CD4-positive, alpha-beta T cell treated with Interferon gamma for 1 hour (primary cell): ENCODE results near the gene CDK9.
"Not testable (repeated sequence)": the region's sequence is repeated elsewhere in the genome, so short reads cannot be mapped to it uniquely, and the experiment has no call there.

ENCODE experiments used
- DNase-seq: peaks from one replicate; pipeline ENCODE4 v3.0.0-alpha.2; 2020

Gene CDK9

GRCh38 chr9:127785933-127786772 lies at the start of gene CDK9:
Gene CDK9, plus strand, starts transcription at chr9:127786034. Its CDS starts 115 bp downstream, at chr9:127786149.
- peak; percentile 91 for DNase-seq

GRCh38 chr9:127738666-127739065 lies 47.2 kb upstream of the CDK9 start:
- DNase-seq, result no peak

- DNase-seq, result no peak
These were observed 46.1 kb upstream of the CDK9 start for GRCh38 chr9:127739614-127740330.

GRCh38 chr9:127741831-127742434 lies 43.9 kb upstream of the CDK9 start:
- DNase-seq, result no peak

- DNase-seq, result no peak
These were observed 43.3 kb upstream of the CDK9 start for GRCh38 chr9:127742435-127743088.

GRCh38 chr9:127744398-127745110 lies 41.3 kb upstream of the CDK9 start:
- DNase-seq, result no peak

GRCh38 chr9:127746959-127747569 lies 38.8 kb upstream of the CDK9 start:
- DNase-seq, result peak; percentile 37

- DNase-seq, result no peak
These were observed 36.6 kb upstream of the CDK9 start for GRCh38 chr9:127749090-127749787.

- DNase-seq, result no peak
These were observed 34.4 kb upstream of the CDK9 start for GRCh38 chr9:127751269-127752054.

GRCh38 chr9:127753148-127753547 lies 32.7 kb upstream of the CDK9 start:
- no peak for DNase-seq

GRCh38 chr9:127753622-127754021 lies 32.2 kb upstream of the CDK9 start:
- DNase-seq, result no peak

- DNase-seq, result no peak
These were observed 31.5 kb upstream of the CDK9 start for GRCh38 chr9:127754099-127755060.

GRCh38 chr9:127755061-127756060 lies 30.5 kb upstream of the CDK9 start:
- DNase-seq, result no peak

GRCh38 chr9:127756233-127756632 lies 29.6 kb upstream of the CDK9 start:
- DNase-seq, result no peak

- not testable (repeated sequence) for DNase-seq
These were observed 29.1 kb upstream of the CDK9 start for GRCh38 chr9:127756776-127757175.

- DNase-seq, result no peak
These were observed 27.0 kb upstream of the CDK9 start for GRCh38 chr9:127758843-127759242.

GRCh38 chr9:127761061-127761460 lies 24.8 kb upstream of the CDK9 start:
- no peak for DNase-seq

- DNase-seq, result no peak
These were observed 24.3 kb upstream of the CDK9 start for GRCh38 chr9:127761491-127761956.
